HCT116 (cell line): ENCODE measurements around the gene TRIL.

Experiments
- CTCF ChIP-seq, 3 experiments: fragments of 200-600 bp in 1 of 3; sonication (generic) in 1 of 3; IDR thresholded peaks in 2 of 3; conservative IDR thresholded peaks in 1 of 3; 2 replicates each; pipeline ENCODE4 v1.5.1; 2012 to 2017; ENCODE audit warnings: low read depth in 2 of 3, low read length in 2 of 3, antibody characterized with exemption in 1 of 3, borderline replicate concordance in 1 of 3, control low read depth in 1 of 3, mild to moderate bottlenecking in 1 of 3, mixed read lengths in 1 of 3, mixed run types in 1 of 3, moderate library complexity in 1 of 3; ENCODE audit not compliant: insufficient read depth in 1 of 3
- EZH2 ChIP-seq: fragments of 200-600 bp; sonication (generic); IDR thresholded peaks from 2 replicates; pipeline ENCODE4 v1.6.1; 2017; ENCODE audit warnings: antibody characterized with exemption, mixed run types
- JUND ChIP-seq: IDR thresholded peaks from 2 replicates; pipeline ENCODE4 v1.6.1; 2012
- MAX ChIP-seq: IDR thresholded peaks from 2 replicates; pipeline ENCODE4 v1.6.1; 2012
- POLR2A ChIP-seq: IDR thresholded peaks from 2 replicates; pipeline ENCODE4 v1.7.0; 2011; ENCODE audit warnings: borderline replicate concordance; ENCODE audit not compliant: insufficient read depth, insufficient read length; ENCODE audit errors: extremely low read depth
- REST ChIP-seq: IDR thresholded peaks from 2 replicates; pipeline ENCODE4 v1.6.1; 2012; ENCODE audit warnings: low read depth
- ZBTB33 ChIP-seq: IDR thresholded peaks from 2 replicates; pipeline ENCODE4 v1.6.1; 2011; ENCODE audit warnings: mild to moderate bottlenecking, low read length, moderate library complexity; ENCODE audit not compliant: insufficient replicate concordance; ENCODE audit errors: extremely low read depth

GRCh38 chr7:28996836-28997235, 38.7 kb upstream of the TRIL start:
- TF ChIP-seq MAX (no peak), ZBTB33 (no peak), CTCF (IDR thresholded peaks at IDR 0.05 in 2 of 3, conservative IDR thresholded peaks at IDR 0.05 in 1 of 3; ENCODE audit: borderline replicate concordance in 1 of 3, insufficient read depth in 1 of 3, low read depth in 2 of 3, low read length in 2 of 3) (no peak), JUND (no peak), POLR2A (no peak), REST (no peak), EZH2 (no peak)
